Measurements from ENCODE around the gene PAF1. TPM values are rescaled to one million over a fixed set of nuclear protein-coding genes. Genes with fewer than 3 reads are reported as not detected.
A peak's percentile ranks its signal among the peaks of the same experiment; 100 is the strongest.

PAF1 gene
- polyA plus RNA-seq, 2 of the 4 experiments (the other 2 are of a cell fraction) = 103 to 110 TPM

- DNase-seq (ENCODE audit: low read depth in 1 of 2, low spot score in 1 of 2) = peak; percentile 44 to 90
- TF ChIP-seq EHMT2 (IDR thresholded peaks at IDR 0.05; ENCODE audit: low read depth) (no peak), RCOR1 (IDR thresholded peaks at IDR 0.05; ENCODE audit: low read depth, low read length) (no peak), HOXA7 (CRISPR knock-in tag; IDR thresholded peaks at IDR 0.05) (peak; percentile 62; the same call in 1 of the 2 replicates), NPAS2 (CRISPR knock-in tag; IDR thresholded peaks at IDR 0.05; ENCODE audit: borderline replicate concordance) (no peak), ZSCAN20 (CRISPR knock-in tag; IDR thresholded peaks at IDR 0.05) (no peak), RNF2 (IDR thresholded peaks at IDR 0.05; ENCODE audit: borderline replicate concordance, low read depth) (no peak), TFCP2L1 (CRISPR knock-in tag; IDR thresholded peaks at IDR 0.05) (no peak), REST (IDR thresholded peaks at IDR 0.05) (no peak), ZFP36 (IDR thresholded peaks at IDR 0.05; ENCODE audit: borderline replicate concordance, partially characterized antibody) (no peak), RARB (CRISPR knock-in tag; IDR thresholded peaks at IDR 0.05) (0 out of 2 replicates have a peak, but pooled peaks have one; percentile 1), ESRRA (IDR thresholded peaks at IDR 0.05; ENCODE audit: borderline replicate concordance, low read length) (no peak), BHLHE40 (IDR thresholded peaks at IDR 0.05; ENCODE audit: low read depth, low read length) (no peak), POLR2A (IDR thresholded peaks at IDR 0.05; ENCODE audit: low read length) (no peak; the same call in 1 of the 2 replicates), HOXB13 (CRISPR knock-in tag; IDR thresholded peaks at IDR 0.05; ENCODE audit: low read depth) (no peak), CEBPB (IDR thresholded peaks at IDR 0.05) (no peak), GATA3 (IDR thresholded peaks at IDR 0.05; ENCODE audit: borderline replicate concordance) (peak; percentile 94), FOXS1 (CRISPR knock-in tag; IDR thresholded peaks at IDR 0.05) (no peak)
- TF ChIP-seq, protein P1, sequence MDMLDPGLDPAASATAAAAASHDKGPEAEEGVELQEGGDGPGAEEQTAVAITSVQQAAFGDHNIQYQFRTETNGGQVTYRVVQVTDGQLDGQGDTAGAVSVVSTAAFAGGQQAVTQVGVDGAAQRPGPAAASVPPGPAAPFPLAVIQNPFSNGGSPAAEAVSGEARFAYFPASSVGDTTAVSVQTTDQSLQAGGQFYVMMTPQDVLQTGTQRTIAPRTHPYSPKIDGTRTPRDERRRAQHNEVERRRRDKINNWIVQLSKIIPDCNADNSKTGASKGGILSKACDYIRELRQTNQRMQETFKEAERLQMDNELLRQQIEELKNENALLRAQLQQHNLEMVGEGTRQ (IDR thresholded peaks at IDR 0.05) = peak; percentile 3; the same call in 1 of the 2 replicates
- TF ChIP-seq, protein P2, sequence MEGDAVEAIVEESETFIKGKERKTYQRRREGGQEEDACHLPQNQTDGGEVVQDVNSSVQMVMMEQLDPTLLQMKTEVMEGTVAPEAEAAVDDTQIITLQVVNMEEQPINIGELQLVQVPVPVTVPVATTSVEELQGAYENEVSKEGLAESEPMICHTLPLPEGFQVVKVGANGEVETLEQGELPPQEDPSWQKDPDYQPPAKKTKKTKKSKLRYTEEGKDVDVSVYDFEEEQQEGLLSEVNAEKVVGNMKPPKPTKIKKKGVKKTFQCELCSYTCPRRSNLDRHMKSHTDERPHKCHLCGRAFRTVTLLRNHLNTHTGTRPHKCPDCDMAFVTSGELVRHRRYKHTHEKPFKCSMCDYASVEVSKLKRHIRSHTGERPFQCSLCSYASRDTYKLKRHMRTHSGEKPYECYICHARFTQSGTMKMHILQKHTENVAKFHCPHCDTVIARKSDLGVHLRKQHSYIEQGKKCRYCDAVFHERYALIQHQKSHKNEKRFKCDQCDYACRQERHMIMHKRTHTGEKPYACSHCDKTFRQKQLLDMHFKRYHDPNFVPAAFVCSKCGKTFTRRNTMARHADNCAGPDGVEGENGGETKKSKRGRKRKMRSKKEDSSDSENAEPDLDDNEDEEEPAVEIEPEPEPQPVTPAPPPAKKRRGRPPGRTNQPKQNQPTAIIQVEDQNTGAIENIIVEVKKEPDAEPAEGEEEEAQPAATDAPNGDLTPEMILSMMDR (IDR thresholded peaks at IDR 0.05) = no peak
- Histone ChIP-seq H3K4me3 (no peak overlapping the region), H3K4me1 (peaks cover 87% of the 10 kb centered on the region), H3K4me2 (peak overlapping the region; percentile 95), H3K9me3 (no peaks in the 10 kb centered on the region), H3K27ac (peak overlapping the region; percentile 94 to 99)
- peak in 1 of 2 experiments; percentile 1; a peak in 3 of 6 replicates for ATAC-seq
- ChIA-PET CTCF (interaction anchor here (0.7 to 21.4 kb wide), 15 partner anchors 7 to 767 kb away, joined by 3 to 484 read pairs (median 5); partner anchors contain the start of genes EID2, EID2B, MED29 and MRPS12), POLR2A (interaction anchor here (0.6 to 9.4 kb wide), 9 partner anchors 8 to 59 kb away, joined by 3 to 140 read pairs (median 7); partner anchors contain the start of genes MED29, PAF1, PLEKHG2 and RPS16)
- no peak for FAIRE-seq
- WGBS (ENCODE audit: missing lambda C conversion rate) = 45% methylated on average over 4 of the region's 4 CpGs
These were observed 10.2 kb upstream of the PAF1 start for GRCh38 chr19:39401070-39401548.

- no peak for TF ChIP-seq CHD4 (IDR thresholded peaks at IDR 0.05; ENCODE audit: borderline replicate concordance)
- TF ChIP-seq POLR2A (IDR thresholded peaks at IDR 0.05; ENCODE audit: low read length) = 0 out of 2 replicates have a peak, but pooled peaks have one; percentile 23
- DNase-seq (ENCODE audit: low read depth in 1 of 2, low spot score in 1 of 2) (no peak), ATAC-seq (no peak), FAIRE-seq (no peak)
- WGBS (ENCODE audit: missing lambda C conversion rate) = 95% methylated on average over 4 of the region's 4 CpGs
- Histone ChIP-seq H3K4me2 (no peak overlapping the region), H3K4me1 (peaks cover 76% of the 10 kb centered on the region), H3K4me3 (no peak overlapping the region), H3K9me3 (no peaks in the 10 kb centered on the region), H3K27ac (peak overlapping the region; percentile 92 to 99)
- ChIA-PET POLR2A (interaction anchor here (3.4 to 4.6 kb wide), 2 partner anchors 9 to 12 kb away, joined by 42 to 49 read pairs; partner anchors contain the start of genes MED29, PAF1 and PLEKHG2), CTCF (interaction anchor here (1.2 to 21.4 kb wide), 8 partner anchors 8 to 470 kb away, joined by 3 to 484 read pairs (median 26); partner anchors contain the start of genes MRPS12, PLEKHG2, RPS16 and SARS2)
These were observed 9.2 kb upstream of the PAF1 start for GRCh38 chr19:39400061-39400460.
